GM18502 (cell line): ENCODE data around the gene ENTHD1.

Experiments
- ATAC-seq: cut with Tn5 transposase; IDR thresholded peaks from one replicate; pipeline ENCODE4 v1.9.1; 2021; ENCODE audit warnings: mild to moderate bottlenecking; ENCODE audit not compliant: unreplicated experiment, poor library complexity

The ENTHD1 gene

GRCh38 chr22:39802682-39803081, 90.9 kb downstream of the ENTHD1 start:
- ATAC-seq, result no peak

- no peak for ATAC-seq
Measured at GRCh38 chr22:39800790-39801520, 92.6 kb downstream of the ENTHD1 start.

- no peak for ATAC-seq
Measured at GRCh38 chr22:39797528-39798147, 95.9 kb downstream of the ENTHD1 start.

GRCh38 chr22:39789788-39790187, 103.8 kb downstream of the ENTHD1 start:
- no peak for ATAC-seq

GRCh38 chr22:39785232-39785631, 108.3 kb downstream of the ENTHD1 start:
- no peak for ATAC-seq

- ATAC-seq, result no peak
Measured at GRCh38 chr22:39777716-39778454, 115.7 kb downstream of the ENTHD1 start.

- ATAC-seq, result no peak
Measured at GRCh38 chr22:39776295-39777009, 117.1 kb downstream of the ENTHD1 start.

GRCh38 chr22:39773976-39774539, 119.5 kb downstream of the ENTHD1 start:
- ATAC-seq, result peak; percentile 70

- ATAC-seq, result no peak
Measured at GRCh38 chr22:39773503-39773902, 120.1 kb downstream of the ENTHD1 start.

- ATAC-seq, result no peak
Measured at GRCh38 chr22:39771486-39771885, 122.1 kb downstream of the ENTHD1 start.

- no peak for ATAC-seq
Measured at GRCh38 chr22:39765661-39766060, 127.9 kb downstream of the ENTHD1 start.

- no peak for ATAC-seq
Measured at GRCh38 chr22:39765046-39765445, 128.5 kb downstream of the ENTHD1 start.

- ATAC-seq, result no peak
Measured at GRCh38 chr22:39763276-39763675, 130.3 kb downstream of the ENTHD1 start.

GRCh38 chr22:39750759-39751158, 142.8 kb downstream of the ENTHD1 start:
- no peak for ATAC-seq

GRCh38 chr22:39748877-39749276, 144.7 kb downstream of the ENTHD1 start:
- ATAC-seq, result no peak

GRCh38 chr22:39746600-39747262, 146.8 kb downstream of the ENTHD1 start:
- ATAC-seq, result no peak

GRCh38 chr22:39745789-39746188, 147.8 kb downstream of the ENTHD1 start:
- no peak for ATAC-seq

- no peak for ATAC-seq
Measured at GRCh38 chr22:39744353-39744752, 149.2 kb downstream of the ENTHD1 start.

GRCh38 chr22:39743935-39744334, 149.6 kb downstream of the ENTHD1 start:
- no peak for ATAC-seq
